B cell (primary cell): Measurements from ENCODE around the gene TRIB2. TPM values are rescaled to one million over a fixed set of nuclear protein-coding genes. Genes with fewer than 3 reads are reported as not detected.

Experiments used
- ATAC-seq: fragments of 200-7000 bp; cut with Tn5 transposase; one replicate; pipeline ENCODE4 v1.10.0; 2021; ENCODE audit warnings: low read depth, mild to moderate bottlenecking, moderate number of reproducible peaks, moderate library complexity
- CTCF ChIA-PET: fragments of 350-600 bp; sonication (Branson Sonifier 250); formaldehyde crosslinking; loops from one replicate; lab custom pipeline; 2021; ENCODE audit warnings: antibody characterized with exemption, inconsistent platforms; lab: Charles Lee
- POLR2A ChIA-PET: fragments of 350-600 bp; sonication (Branson Sonifier 250); formaldehyde crosslinking; loops from one replicate; lab custom pipeline; 2021; ENCODE audit warnings: antibody characterized with exemption; lab: Charles Lee
- DNase-seq: peaks from one replicate; pipeline ENCODE4 v3.0.0; 2013
- H2AFZ ChIP-seq: 2 replicates; pipeline ENCODE4 v1.6.1; 2012; ENCODE audit warnings: mild to moderate bottlenecking, low read depth, low read length; ENCODE audit not compliant: insufficient read depth, poor library complexity, severe bottlenecking
- H3K27ac ChIP-seq, 2 donors: 1 replicate in 1 of 2; 2 replicates in 1 of 2; pipeline ENCODE4 v1.5.1; 2012 to 2013; ENCODE audit warnings: low read length in 2 of 2, mild to moderate bottlenecking in 2 of 2, moderate library complexity in 1 of 2
- H3K27me3 ChIP-seq, 4 experiments: fragments of 200-600 bp in 1 of 4; sonication (generic) in 1 of 4; replicated peaks in 1 of 4; 1 replicate in 2 of 4; 2 replicates in 2 of 4; pipeline versions ENCODE4 v1.6.1 to v1.7.0; 2013 to 2016; ENCODE audit warnings: low read length in 3 of 4, mild to moderate bottlenecking in 2 of 4, mixed read lengths in 1 of 4, moderate library complexity in 1 of 4; ENCODE audit not compliant: insufficient read depth in 4 of 4, control insufficient read depth in 3 of 4; ENCODE audit errors: control extremely low read depth in 1 of 4
- H3K36me3 ChIP-seq, 2 experiments: replicated peaks in 1 of 2; 1 replicate in 1 of 2; 2 replicates in 1 of 2; pipeline versions ENCODE4 v1.6.1 to v1.7.1; 2013; ENCODE audit warnings: low read length in 1 of 2; ENCODE audit not compliant: insufficient read depth in 2 of 2, control insufficient read depth in 1 of 2; ENCODE audit errors: control extremely low read depth in 1 of 2, extremely low read depth in 1 of 2
- H3K4me1 ChIP-seq, 2 donors: fragments of 200-600 bp in 1 of 2; sonication (generic) in 1 of 2; 1 replicate in 1 of 2; 2 replicates in 1 of 2; pipeline versions ENCODE4 v1.5.1 to v1.6.1; 2013 to 2017; ENCODE audit warnings: low read length in 2 of 2; ENCODE audit not compliant: control insufficient read depth in 2 of 2, insufficient read depth in 2 of 2
- H3K4me2 ChIP-seq: replicated peaks from 2 replicates; pipeline ENCODE3; 2012; ENCODE audit warnings: mild to moderate bottlenecking, low read depth, low read length; ENCODE audit not compliant: poor library complexity, severe bottlenecking
- H3K4me3 ChIP-seq, 5 experiments: fragments of 200-600 bp in 1 of 5; sonication (generic) in 1 of 5; 1 replicate in 3 of 5; 2 replicates in 2 of 5; pipeline versions ENCODE4 v1.5.1 to v1.7.0; 2011 to 2016; ENCODE audit warnings: low read length in 4 of 5, mild to moderate bottlenecking in 4 of 5, low read depth in 2 of 5, control low read depth in 1 of 5, moderate library complexity in 1 of 5; ENCODE audit not compliant: insufficient read depth in 1 of 5; ENCODE audit errors: control extremely low read depth in 1 of 5, extremely low read depth in 1 of 5
- H3K79me2 ChIP-seq: fragments of 200-600 bp; sonication (generic); one replicate; pipeline ENCODE4 v1.6.0; 2016; ENCODE audit warnings: low read length; ENCODE audit not compliant: control insufficient read depth, insufficient read depth
- H3K9ac ChIP-seq: fragments of 200-600 bp; sonication (generic); 2 replicates; pipeline ENCODE4 v1.6.1; 2017; ENCODE audit warnings: mild to moderate bottlenecking, low read length, moderate library complexity
- H3K9me3 ChIP-seq, 3 donors: one replicate each; pipeline versions ENCODE4 v1.6.1 to v1.7.1; 2013; ENCODE audit warnings: low read length in 2 of 3; ENCODE audit not compliant: control insufficient read depth in 2 of 3, insufficient read depth in 1 of 3; ENCODE audit errors: control extremely low read depth in 1 of 3
- H4K20me1 ChIP-seq: 2 replicates; pipeline ENCODE4 v1.6.0; 2012; ENCODE audit warnings: mild to moderate bottlenecking, low read length; ENCODE audit not compliant: insufficient read depth, control insufficient read depth, poor library complexity, severe bottlenecking
- H3K27ac Mint-ChIP-seq: one replicate; pipeline ENCODE4 v1.8.0; 2021; ENCODE audit warnings: mixed read lengths
- H3K27me3 Mint-ChIP-seq: one replicate; pipeline ENCODE4 v1.8.0; 2021; ENCODE audit warnings: mixed read lengths
- H3K4me1 Mint-ChIP-seq: one replicate; pipeline ENCODE4 v1.8.0; 2021; ENCODE audit warnings: mixed read lengths
- H3K4me3 Mint-ChIP-seq: one replicate; pipeline ENCODE4 v1.8.0; 2021; ENCODE audit warnings: mixed read lengths
- H3K9me3 Mint-ChIP-seq: one replicate; pipeline ENCODE4 v1.8.0; 2022; ENCODE audit warnings: mixed read lengths; ENCODE audit not compliant: insufficient read depth
- CTCF ChIP-seq: fragments of 200-600 bp; IDR thresholded peaks from one replicate; pipeline ENCODE4 v1.8.0; 2022; ENCODE audit warnings: antibody characterized with exemption, mild to moderate bottlenecking
- EZH2 ChIP-seq: IDR thresholded peaks from 2 replicates; pipeline ENCODE4 v1.6.1; 2012; ENCODE audit warnings: borderline replicate concordance, low read depth, mild to moderate bottlenecking, moderate library complexity, low read length; ENCODE audit not compliant: insufficient read depth, poor library complexity, severe bottlenecking
- WGBS: methylation state at CpG from one replicate; pipeline ENCODE4 v1.1.5; 2013; ENCODE audit warnings: missing lambda C conversion rate; ENCODE audit not compliant: insufficient coverage; 5-methylcytosine and 5-hydroxymethylcytosine counted together
- intact Hi-C: fragments of 100-400 bp; cut with micrococcal nuclease; formaldehyde crosslinking; loops from one replicate; pipeline ENCODE4 v1.10.0; 2022
- polyA plus RNA-seq: library from polyadenylated mRNA; depleted of rRNA; stranded (reverse); fragments of >200 nt; gene quantifications from 2 replicates; pipeline ENCODE4 v1.2.3, GENCODE V29; 2012
- total RNA-seq, 2 donors: library from RNA; stranded (reverse); fragments of 120-200 nt in 1 of 2; gene quantifications; 1 replicate in 1 of 2; 2 replicates in 1 of 2; pipeline versions ENCODE4 v1.2.3 to v1.2.4, GENCODE V29; 2013 to 2022

TRIB2 gene
- total and polyA plus RNA-seq, 2 donors (not counting 1 experiment from before 2014, with no cell fraction given), result 36.3 to 117 TPM

GRCh38 chr2:12718711-12719399 is 2.1 kb downstream of the TRIB2 start:
- peak overlapping the region; percentile 97 for H3K4me2 ChIP-seq
- H3K27me3 Mint-ChIP-seq, result no peaks in the 10 kb centered on the region
- peaks cover 0 to 13% of the 10 kb centered on the region in 2 experiments for H3K36me3 ChIP-seq
- POLR2A ChIA-PET, result interaction anchor here (4.1 kb wide), 1 partner anchor 10 kb away, joined by 24 read pairs; no protein-coding TSS in a partner anchor
- H3K9me3 Mint-ChIP-seq, result no peaks in the 10 kb centered on the region
- DNase-seq (peak; percentile 36), ATAC-seq (no peak)
- H3K4me3 Mint-ChIP-seq, result peak overlapping the region; percentile 93
- 2% methylated on average over 27 of the region's 33 CpGs for WGBS
- CTCF ChIA-PET, result interaction anchor here (1.7 to 4.5 kb wide), 5 partner anchors 212 to 940 kb away, joined by 5 to 71 read pairs (median 32); no protein-coding TSS in a partner anchor
- H3K4me3 ChIP-seq, result peak overlapping the region; percentile 69 to 99 (median 93)
- H4K20me1 ChIP-seq, result peaks cover 43% of the 10 kb centered on the region
- H2AFZ ChIP-seq, result peak overlapping the region; percentile 80
- peak overlapping the region; percentile 91 for H3K9ac ChIP-seq
- no peaks in the 10 kb centered on the region for H3K9me3 ChIP-seq
- no peaks in the 10 kb centered on the region for H3K27me3 ChIP-seq
- H3K79me2 ChIP-seq, result peaks cover 69% of the 10 kb centered on the region
- peak overlapping the region; percentile 79 to 89 for H3K27ac ChIP-seq
- intact Hi-C loops, result loop anchor here (1.0 to 10.0 kb wide), 12 partner anchors 104 to 1907 kb away; partner anchors contain the start of genes E2F6, PDIA6 and ROCK2
- H3K27ac Mint-ChIP-seq, result peak overlapping the region; percentile 92
- no peak for TF ChIP-seq CTCF
- no peak for TF ChIP-seq EZH2
- H3K4me1 Mint-ChIP-seq, result peaks cover 64% of the 10 kb centered on the region
- H3K4me1 ChIP-seq, result peaks cover 41 to 47% of the 10 kb centered on the region in 2 donors
